ENCODE results near the gene SPN. TPM values are rescaled to one million over a fixed set of nuclear protein-coding genes. Genes with fewer than 3 reads are reported as not detected.

The SPN gene
- total RNA-seq, 3 donors from 2014 or later, result 4.4 to 6.0 (median 4.5) TPM

GRCh38 chr16:29698042-29698441 lies 35.0 kb downstream of the SPN start:
- intact Hi-C loops (cut with DNase I, micrococcal nuclease), result no loop called here
- no peaks in the 10 kb centered on the region for H3K4me1 ChIP-seq (ENCODE audit: low read depth)
- no peak for DNase-seq
- H3K4me3 ChIP-seq, result no peak overlapping the region
- ATAC-seq, result no peak
- no peaks in the 10 kb centered on the region for H3K36me3 ChIP-seq (ENCODE audit: low read depth)
- H3K9me3 ChIP-seq, result no peaks in the 10 kb centered on the region
- TF ChIP-seq, protein P1, sequence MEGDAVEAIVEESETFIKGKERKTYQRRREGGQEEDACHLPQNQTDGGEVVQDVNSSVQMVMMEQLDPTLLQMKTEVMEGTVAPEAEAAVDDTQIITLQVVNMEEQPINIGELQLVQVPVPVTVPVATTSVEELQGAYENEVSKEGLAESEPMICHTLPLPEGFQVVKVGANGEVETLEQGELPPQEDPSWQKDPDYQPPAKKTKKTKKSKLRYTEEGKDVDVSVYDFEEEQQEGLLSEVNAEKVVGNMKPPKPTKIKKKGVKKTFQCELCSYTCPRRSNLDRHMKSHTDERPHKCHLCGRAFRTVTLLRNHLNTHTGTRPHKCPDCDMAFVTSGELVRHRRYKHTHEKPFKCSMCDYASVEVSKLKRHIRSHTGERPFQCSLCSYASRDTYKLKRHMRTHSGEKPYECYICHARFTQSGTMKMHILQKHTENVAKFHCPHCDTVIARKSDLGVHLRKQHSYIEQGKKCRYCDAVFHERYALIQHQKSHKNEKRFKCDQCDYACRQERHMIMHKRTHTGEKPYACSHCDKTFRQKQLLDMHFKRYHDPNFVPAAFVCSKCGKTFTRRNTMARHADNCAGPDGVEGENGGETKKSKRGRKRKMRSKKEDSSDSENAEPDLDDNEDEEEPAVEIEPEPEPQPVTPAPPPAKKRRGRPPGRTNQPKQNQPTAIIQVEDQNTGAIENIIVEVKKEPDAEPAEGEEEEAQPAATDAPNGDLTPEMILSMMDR (IDR thresholded peaks at IDR 0.05), result no peak

DNA sequence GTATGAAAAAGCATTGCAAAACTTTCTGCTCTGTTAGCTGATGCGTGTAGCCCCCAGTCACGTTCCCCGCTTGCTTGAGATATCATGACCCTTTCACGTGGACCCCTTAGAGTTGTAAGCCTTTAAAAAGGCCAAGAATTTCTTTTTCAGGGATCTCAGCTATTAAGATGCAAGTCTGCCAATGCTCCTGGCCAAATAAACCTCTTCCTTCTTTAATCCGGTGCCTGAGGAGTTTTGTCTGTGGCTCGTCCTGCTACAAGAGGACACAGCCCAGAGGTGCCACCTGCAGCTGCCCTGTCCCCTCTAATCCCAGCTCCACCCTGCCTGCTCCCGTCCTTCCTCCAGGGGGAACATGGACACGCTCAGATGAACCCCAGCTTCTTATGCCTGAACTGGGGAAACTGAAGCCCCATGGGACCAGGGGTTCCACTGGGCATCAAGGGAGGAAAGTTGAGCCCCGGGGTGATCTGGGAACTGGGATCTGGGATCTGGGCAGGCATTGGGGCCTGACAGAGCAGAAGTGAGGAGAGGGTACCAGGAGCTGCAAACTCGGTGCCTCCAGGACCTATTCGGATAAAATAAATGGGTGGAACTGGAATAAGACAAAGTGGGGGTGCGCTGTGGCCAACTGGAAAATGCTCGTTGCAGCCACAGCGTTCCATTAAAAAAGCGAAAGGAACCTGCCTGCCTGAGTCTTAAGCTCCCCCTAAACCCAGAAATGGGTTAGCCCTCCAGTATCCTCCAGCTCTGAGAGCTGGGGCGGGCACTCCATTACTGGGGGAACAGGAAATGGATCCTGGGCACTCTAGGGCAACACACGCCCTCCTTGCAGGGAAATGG lies 35.7 kb downstream of the SPN start:
- ATAC-seq, result no peak
- Histone ChIP-seq H3K9me3 (no peaks in the 10 kb centered on the region), H3K4me3 (no peak overlapping the region), H3K36me3 (ENCODE audit: low read depth) (no peaks in the 10 kb centered on the region), H3K4me1 (ENCODE audit: low read depth) (no peaks in the 10 kb centered on the region)
- DNase-seq, result peak in 1 of 3 donors; percentile 22
- TF ChIP-seq, protein P1 (IDR thresholded peaks at IDR 0.05), result no peak
- intact Hi-C loops (cut with DNase I, micrococcal nuclease), result no loop called here

GRCh38 chr16:29699324-29700219 lies 36.5 kb downstream of the SPN start:
- no peaks in the 10 kb centered on the region for H3K9me3 ChIP-seq
- DNase-seq (peak in 1 of 3 donors; percentile 30), ATAC-seq (peak; percentile 29)
- H3K4me3 ChIP-seq, result no peak overlapping the region
- H3K36me3 ChIP-seq (ENCODE audit: low read depth), result no peaks in the 10 kb centered on the region
- TF ChIP-seq, protein P1 (IDR thresholded peaks at IDR 0.05), result no peak
- intact Hi-C loops (cut with DNase I, micrococcal nuclease), result loop anchor here in 1 of 2 donors (10.0 kb wide), 1 partner anchor 325 kb away; the partner anchor contains the start of gene C16orf92
- no peaks in the 10 kb centered on the region for H3K4me1 ChIP-seq (ENCODE audit: low read depth)

GRCh38 chr16:29700253-29700987 lies 37.4 kb downstream of the SPN start:
- TF ChIP-seq, protein P1 (IDR thresholded peaks at IDR 0.05), result peak; percentile 82
- H3K9me3 ChIP-seq, result no peaks in the 10 kb centered on the region
- DNase-seq, result peak; percentile 79 to 85 (median 84)
- no peaks in the 10 kb centered on the region for H3K36me3 ChIP-seq (ENCODE audit: low read depth)
- intact Hi-C loops (cut with DNase I, micrococcal nuclease), result loop anchor here in 1 of 2 donors (10.0 kb wide), 1 partner anchor 324 kb away; the partner anchor contains the start of gene C16orf92
- ATAC-seq, result peak; percentile 96
- no peak overlapping the region for H3K4me3 ChIP-seq
- no peaks in the 10 kb centered on the region for H3K4me1 ChIP-seq (ENCODE audit: low read depth)

- TF ChIP-seq, protein P1 (IDR thresholded peaks at IDR 0.05), result no peak
- intact Hi-C loops (cut with DNase I, micrococcal nuclease), result loop anchor here in 1 of 2 donors (10.0 kb wide), 1 partner anchor 324 kb away; the partner anchor contains the start of gene C16orf92
- no peaks in the 10 kb centered on the region for H3K9me3 ChIP-seq
- no peaks in the 10 kb centered on the region for H3K4me1 ChIP-seq (ENCODE audit: low read depth)
- H3K36me3 ChIP-seq (ENCODE audit: low read depth), result no peaks in the 10 kb centered on the region
- DNase-seq, result peak in 1 of 3 donors; percentile 19
- no peak overlapping the region for H3K4me3 ChIP-seq
- ATAC-seq, result no peak
Measured at GRCh38 chr16:29701214-29701555, 38.1 kb downstream of the SPN start.

Data from mucosa of descending colon (tissue), 3 donors.